ENCODE data around the gene ZNF575.
A peak's percentile ranks its signal among the peaks of the same experiment; 100 is the strongest.

Gene ZNF575

DNA sequence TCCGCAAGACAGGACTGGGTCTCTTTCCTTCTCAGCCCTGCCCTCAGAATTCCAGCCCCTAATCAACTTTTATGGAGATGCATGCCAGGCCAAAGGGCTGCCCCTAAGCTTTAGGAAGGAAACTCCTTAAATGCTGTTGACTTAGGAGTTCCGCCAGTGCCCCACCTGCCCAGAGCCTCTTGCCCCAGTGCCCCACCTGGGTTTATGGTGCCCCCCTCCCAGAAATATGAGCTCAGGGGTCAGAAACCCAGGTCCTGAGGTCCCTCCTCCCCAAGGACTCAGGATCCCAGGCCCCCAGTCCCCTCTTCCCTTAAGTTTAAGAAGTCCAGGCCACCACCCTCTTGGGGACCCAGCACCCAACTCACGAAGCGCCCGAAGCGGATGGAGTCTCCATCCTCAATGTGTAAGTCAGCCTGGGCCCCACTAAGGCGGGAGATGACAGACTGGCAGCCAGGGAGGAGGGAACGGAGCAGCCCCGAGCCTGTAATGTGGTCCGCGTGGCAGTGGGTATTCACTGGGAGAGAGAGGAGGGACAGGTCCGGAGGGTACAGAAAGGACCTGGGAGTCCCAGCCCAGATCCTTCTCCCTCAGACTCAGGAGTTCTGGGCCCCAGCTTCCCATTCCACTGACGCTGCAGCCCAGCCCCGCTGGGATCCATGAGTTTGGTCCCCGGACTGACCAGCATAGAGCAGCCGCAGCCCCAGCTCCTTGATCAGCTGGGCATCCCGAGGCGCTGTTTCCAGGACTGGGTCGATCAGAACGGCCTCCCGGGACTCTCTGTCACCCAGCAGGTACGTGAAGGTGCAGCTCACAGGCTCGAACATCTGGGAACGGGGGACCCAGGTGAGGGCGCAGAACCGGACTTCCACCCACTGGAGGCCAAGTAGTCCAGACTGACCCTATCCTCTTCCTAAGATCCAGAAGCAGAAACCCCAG lies 6.9 kb upstream of the ZNF575 start:
- TF ChIP-seq TAF1 (IDR thresholded peaks at IDR 0.05; ENCODE audit: borderline replicate concordance, insufficient read depth, low read length) = no peak
- TF ChIP-seq, protein P1, sequence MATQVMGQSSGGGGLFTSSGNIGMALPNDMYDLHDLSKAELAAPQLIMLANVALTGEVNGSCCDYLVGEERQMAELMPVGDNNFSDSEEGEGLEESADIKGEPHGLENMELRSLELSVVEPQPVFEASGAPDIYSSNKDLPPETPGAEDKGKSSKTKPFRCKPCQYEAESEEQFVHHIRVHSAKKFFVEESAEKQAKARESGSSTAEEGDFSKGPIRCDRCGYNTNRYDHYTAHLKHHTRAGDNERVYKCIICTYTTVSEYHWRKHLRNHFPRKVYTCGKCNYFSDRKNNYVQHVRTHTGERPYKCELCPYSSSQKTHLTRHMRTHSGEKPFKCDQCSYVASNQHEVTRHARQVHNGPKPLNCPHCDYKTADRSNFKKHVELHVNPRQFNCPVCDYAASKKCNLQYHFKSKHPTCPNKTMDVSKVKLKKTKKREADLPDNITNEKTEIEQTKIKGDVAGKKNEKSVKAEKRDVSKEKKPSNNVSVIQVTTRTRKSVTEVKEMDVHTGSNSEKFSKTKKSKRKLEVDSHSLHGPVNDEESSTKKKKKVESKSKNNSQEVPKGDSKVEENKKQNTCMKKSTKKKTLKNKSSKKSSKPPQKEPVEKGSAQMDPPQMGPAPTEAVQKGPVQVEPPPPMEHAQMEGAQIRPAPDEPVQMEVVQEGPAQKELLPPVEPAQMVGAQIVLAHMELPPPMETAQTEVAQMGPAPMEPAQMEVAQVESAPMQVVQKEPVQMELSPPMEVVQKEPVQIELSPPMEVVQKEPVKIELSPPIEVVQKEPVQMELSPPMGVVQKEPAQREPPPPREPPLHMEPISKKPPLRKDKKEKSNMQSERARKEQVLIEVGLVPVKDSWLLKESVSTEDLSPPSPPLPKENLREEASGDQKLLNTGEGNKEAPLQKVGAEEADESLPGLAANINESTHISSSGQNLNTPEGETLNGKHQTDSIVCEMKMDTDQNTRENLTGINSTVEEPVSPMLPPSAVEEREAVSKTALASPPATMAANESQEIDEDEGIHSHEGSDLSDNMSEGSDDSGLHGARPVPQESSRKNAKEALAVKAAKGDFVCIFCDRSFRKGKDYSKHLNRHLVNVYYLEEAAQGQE (IDR thresholded peaks at IDR 0.05; ENCODE audit: insufficient read depth in 1 of 2, low read depth in 2 of 2, low read length in 2 of 2) = no peak
- no peak for TF ChIP-seq POLR2AphosphoS5 (IDR thresholded peaks at IDR 0.05; ENCODE audit: low read depth, low read length)
- TF ChIP-seq SIN3A (IDR thresholded peaks at IDR 0.05; ENCODE audit: borderline replicate concordance, insufficient read depth, low read length) = no peak
- TF ChIP-seq FOXP2 (optimal IDR thresholded peaks at IDR 0.05; ENCODE audit: borderline replicate concordance, extremely low read depth, extremely low read length, insufficient read depth) = no peak

DNA sequence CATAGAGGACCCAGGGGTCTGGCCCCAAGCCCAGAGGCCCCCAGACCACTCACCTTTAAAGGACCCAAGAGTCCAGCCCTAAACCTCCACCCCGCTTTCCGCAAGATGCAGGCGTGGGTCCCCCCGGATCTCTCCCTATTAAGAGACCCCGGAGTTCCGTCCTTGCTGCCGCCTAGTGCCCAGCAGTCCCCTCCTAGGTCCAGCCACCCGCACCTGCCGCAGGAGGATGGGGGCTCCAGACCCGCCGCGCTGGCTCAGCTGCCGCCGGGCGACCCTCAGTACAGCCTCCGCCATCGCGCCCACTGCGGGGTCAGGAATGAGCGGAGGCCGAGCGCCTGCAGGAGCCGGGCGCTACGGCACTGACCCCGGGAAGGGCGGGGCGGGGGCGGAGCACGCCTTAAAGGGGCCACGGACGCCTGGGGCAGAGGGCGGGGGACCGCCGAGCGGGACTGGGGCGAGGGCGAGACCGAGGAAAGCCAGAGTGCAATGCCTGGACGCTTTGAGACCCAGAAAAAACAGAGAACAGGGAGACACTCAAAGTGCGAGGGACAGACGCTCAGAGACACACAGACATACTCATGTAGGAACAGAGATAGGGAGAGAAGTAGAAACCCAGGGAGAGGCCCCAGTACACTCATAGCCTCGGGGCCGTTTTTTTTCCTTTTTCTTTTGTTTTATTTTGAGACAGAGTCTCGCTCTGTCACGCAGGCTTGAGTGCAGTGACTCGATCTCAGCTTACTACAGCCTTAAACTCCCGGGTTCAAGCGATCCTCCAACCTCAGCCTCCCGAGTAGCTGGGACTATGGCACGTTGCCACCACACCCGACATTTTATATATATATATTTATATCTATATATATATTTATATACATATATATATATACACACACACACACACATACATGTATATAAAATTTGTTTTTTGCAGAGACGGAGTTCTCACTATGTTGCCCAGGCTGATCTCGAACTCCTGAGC lies 5.8 kb upstream of the ZNF575 start, which contains the start of gene ETHE1:
Gene ETHE1 (minus strand): TSS at position 318 of the 976 bp plus-strand sequence. CDS start 24 bp downstream, at position 294.
- TF ChIP-seq, protein P1 (IDR thresholded peaks at IDR 0.05; ENCODE audit: insufficient read depth in 1 of 2, low read depth in 2 of 2, low read length in 2 of 2) = 0 out of 4 replicates have a peak, but pooled peaks of 1 of the 2 experiments have one; percentile 12
- peak; percentile 73; the same call in 1 of the 2 replicates for TF ChIP-seq TAF1 (IDR thresholded peaks at IDR 0.05; ENCODE audit: borderline replicate concordance, insufficient read depth, low read length)
- no peak; the same call in 1 of the 2 replicates for TF ChIP-seq SIN3A (IDR thresholded peaks at IDR 0.05; ENCODE audit: borderline replicate concordance, insufficient read depth, low read length)
- peak; percentile 92 for TF ChIP-seq FOXP2 (optimal IDR thresholded peaks at IDR 0.05; ENCODE audit: borderline replicate concordance, extremely low read depth, extremely low read length, insufficient read depth)
- peak; percentile 96 for TF ChIP-seq POLR2AphosphoS5 (IDR thresholded peaks at IDR 0.05; ENCODE audit: low read depth, low read length)

DNA sequence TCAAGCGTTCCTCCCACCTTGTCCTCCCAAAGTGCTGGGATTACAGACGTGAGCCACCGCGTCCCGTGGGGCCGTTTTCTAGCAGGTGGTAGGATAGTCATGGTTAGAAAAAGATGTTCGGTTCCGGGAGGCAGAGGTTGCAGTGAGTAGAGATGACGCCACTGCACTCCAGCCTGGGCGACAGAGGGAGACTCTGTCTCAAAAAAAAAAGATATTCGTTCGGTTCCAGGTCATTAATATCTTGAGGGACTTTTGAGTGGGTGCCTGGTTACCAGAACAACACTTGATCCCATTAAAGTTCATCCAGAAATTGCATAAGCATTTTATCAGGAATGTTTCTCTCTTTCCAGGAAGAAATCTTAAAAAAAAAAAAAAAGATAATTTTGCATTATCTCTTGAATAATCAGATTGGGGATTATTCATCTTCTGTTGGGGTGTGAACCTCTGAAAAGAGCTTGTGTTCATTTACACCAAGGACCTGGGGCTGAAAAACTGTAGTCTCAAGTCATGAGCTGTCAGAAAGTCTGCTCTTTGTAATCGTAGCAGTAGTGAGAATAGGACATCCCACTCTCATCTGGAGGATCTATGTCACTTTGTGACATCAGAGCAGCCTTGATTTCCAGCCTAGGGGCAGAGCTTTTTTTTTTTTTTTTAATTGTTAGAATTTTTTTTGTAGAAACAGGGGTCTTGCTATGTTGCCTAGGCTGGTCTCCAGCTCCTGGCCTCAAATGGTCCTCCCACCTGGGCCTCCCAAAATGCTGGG lies 4.9 kb upstream of the ZNF575 start:
- TF ChIP-seq POLR2AphosphoS5 (IDR thresholded peaks at IDR 0.05; ENCODE audit: low read depth, low read length) (no peak), TAF1 (IDR thresholded peaks at IDR 0.05; ENCODE audit: borderline replicate concordance, insufficient read depth, low read length) (no peak), FOXP2 (optimal IDR thresholded peaks at IDR 0.05; ENCODE audit: borderline replicate concordance, extremely low read depth, extremely low read length, insufficient read depth) (no peak), SIN3A (IDR thresholded peaks at IDR 0.05; ENCODE audit: borderline replicate concordance, insufficient read depth, low read length) (no peak)
- TF ChIP-seq, protein P1 (IDR thresholded peaks at IDR 0.05; ENCODE audit: insufficient read depth in 1 of 2, low read depth in 2 of 2, low read length in 2 of 2) = no peak

DNA sequence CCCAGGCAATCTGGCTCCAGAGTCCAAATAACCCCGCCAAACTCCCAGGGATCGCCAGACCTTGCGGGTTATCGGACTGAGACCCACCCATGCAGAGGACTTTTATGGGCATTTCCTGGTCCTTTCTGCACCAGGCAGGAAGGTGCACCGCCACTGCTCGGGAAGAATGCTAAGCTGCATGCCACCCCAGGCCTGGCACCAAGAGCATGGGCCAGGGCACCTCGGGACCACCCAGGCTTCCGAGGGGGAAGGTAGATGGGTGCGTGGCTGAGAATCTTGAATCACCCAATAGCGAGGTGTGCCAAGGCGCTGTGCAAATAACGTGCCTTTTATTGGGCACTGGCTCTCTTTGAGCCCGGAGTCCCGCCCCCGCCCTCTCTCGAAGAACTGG lies 422 bp upstream of the ZNF575 start:
- TF ChIP-seq POLR2AphosphoS5 (IDR thresholded peaks at IDR 0.05; ENCODE audit: low read depth, low read length) = no peak
- TF ChIP-seq, protein P1 (IDR thresholded peaks at IDR 0.05; ENCODE audit: insufficient read depth in 1 of 2, low read depth in 2 of 2, low read length in 2 of 2) = no peak
- TF ChIP-seq TAF1 (IDR thresholded peaks at IDR 0.05; ENCODE audit: borderline replicate concordance, insufficient read depth, low read length) = no peak
- no peak for TF ChIP-seq FOXP2 (optimal IDR thresholded peaks at IDR 0.05; ENCODE audit: borderline replicate concordance, extremely low read depth, extremely low read length, insufficient read depth)
- no peak for TF ChIP-seq SIN3A (IDR thresholded peaks at IDR 0.05; ENCODE audit: borderline replicate concordance, insufficient read depth, low read length)
